Measurements from ENCODE around the gene EIF3M.

Gene EIF3M

DNA sequence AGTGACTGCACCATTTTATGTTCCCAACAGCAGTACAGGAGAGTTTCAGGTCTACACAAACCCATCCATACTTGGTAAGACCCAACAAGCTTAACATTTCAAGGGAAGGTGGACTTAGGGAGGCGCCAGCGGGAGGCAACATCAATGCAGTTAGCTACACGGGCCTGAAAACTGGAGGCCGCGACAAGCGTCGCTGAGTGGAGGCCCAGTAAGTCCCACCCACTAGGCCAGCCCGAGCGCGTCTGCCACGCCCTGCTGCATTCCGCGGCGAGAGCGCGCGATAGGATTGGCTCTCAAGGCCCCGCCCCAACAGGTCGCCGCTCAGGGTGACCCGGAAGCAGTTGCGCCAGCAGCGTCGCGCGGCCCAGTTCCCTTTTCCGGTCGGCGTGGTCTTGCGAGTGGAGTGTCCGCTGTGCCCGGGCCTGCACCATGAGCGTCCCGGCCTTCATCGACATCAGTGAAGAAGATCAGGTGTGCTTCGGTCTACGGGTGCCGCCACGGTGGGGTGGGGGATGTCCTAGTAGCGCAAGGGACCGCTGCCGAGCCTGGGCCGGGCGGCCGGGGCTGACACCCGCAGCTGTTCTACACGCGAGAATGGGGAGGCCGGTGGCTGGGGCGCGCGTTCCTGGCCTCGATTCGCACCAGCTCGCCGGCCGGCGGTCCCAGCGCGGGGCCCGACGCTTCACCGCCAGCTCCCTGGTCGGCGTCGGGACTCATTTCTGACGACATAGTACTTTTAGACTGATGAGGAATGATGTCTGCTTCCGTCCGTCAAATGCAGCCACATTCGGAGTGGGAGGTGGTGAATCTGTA is at the start of gene EIF3M:
Gene EIF3M (plus strand): TSS at position 373 of the 813 bp plus-strand sequence. CDS start 57 bp downstream, at position 430.
- DNase-seq = peak; percentile 89 to 94

DNA sequence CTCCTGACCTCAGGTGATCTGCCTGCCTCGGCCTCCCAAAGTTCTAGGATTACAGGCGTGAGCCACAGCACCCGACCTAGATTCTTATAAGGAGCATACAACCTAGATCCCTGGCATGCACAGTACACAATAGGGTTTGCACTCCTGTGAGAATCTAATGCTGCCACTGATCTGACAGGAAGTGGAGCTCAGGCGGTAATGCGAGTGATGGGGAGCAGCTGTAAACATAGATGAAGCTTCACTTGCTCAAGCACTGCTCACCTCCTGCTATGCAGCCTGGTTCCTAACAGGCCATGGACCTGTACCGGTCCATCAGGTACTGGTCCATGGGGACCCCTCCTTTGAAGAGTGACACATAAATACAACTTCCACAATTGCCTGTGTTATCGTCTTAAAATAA is 44.8 kb upstream of the EIF3M start:
- DNase-seq = no peak

GRCh38 chr11:32549611-32550187 is 33.9 kb upstream of the EIF3M start:
- DNase-seq = no peak

- no peak for DNase-seq
These were observed 33.4 kb upstream of the EIF3M start for GRCh38 chr11:32550207-32550606.

GRCh38 chr11:32555091-32555490 is 28.5 kb upstream of the EIF3M start:
- no peak for DNase-seq

DNA sequence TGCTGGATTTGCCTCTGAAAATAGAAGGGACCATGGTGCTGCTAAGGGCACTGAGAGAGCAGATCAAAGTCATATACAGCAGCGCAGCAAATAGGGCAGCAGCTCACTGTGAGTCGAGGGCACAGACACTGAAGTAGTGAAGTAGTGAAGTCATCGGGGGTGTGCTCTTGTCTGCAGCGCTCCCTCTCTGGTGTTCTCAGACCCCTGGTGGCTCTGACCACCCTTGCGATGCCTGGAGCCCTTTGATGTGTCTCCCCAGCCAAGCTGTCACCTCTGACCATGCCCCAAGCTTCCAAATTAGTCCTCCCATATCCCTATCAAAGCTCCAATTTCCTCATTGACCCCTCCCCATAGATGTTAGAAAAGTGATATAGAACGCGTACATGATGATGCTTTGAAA is 27.7 kb upstream of the EIF3M start:
- no peak for DNase-seq

DNA sequence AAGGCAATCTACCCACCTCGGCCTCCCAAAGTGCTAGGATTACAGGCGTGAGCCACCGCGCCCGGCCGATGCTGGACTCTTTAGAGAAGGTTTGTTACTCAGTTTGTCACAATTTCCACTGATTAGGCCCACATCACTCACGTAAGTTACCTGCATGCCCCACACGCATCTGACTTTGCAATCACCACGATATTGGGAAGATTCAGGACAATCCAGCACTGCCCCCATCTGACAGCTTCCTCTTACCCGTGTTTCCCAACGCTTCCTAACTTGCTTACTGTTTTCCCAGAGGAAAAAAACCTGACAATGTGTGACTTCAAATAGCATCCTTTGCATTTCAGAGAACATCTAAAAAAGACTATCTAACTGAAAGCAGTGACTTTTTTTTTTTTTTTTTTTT is 21.8 kb upstream of the EIF3M start:
- no peak for DNase-seq

DNA sequence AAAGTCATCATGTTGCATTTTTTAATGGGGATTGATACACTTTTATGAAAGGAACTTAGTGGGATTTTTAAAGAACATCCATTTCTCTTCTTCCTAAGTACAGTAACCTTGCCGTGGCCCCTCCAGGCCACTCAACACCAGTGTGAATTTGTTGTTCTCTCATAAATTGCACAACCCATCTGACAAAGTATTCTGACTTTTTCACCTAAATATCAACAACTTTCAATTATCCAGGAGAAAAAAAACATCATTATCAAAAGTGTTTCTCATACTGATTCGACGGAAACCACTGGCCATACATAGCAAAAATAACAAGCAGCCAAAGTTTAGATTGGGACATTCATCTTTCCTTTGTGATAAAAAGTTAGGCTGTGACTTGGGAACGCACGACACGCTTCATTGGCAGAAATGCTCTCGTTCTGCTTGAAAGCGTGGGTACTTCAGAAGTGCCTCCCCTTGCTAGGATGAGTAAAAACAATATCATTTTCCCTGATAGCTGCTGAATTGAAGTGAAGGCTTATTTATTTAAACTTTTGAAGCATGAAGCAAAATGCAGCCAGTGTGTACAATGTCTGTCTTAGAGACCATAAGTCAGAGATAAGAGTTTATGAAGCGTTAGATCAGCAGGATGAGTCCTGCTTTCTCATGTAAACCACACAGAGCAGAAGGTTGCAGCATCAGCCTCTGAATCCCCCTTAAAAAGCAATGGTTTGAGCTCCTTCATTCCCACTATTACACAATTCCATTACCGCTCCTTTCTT is 20.6 kb upstream of the EIF3M start:
- DNase-seq = no peak

DNA sequence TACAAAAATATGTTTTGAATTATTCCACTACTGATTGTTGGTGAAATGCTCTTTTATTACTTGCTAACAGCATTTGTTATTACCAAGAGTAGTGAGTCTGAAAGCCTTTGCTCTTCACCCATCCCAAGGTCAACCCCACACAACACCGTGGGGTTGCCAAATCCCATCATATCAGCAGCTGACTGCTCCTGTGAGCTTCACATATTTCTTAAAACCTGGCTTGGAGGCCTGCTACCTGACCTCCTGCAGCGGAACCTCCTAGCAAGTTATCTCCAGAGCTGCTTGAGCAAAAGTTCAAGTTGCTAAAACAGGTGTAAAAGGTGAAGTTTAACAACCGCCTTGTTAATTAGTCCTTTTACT is 20.1 kb upstream of the EIF3M start:
- DNase-seq = no peak

DNA sequence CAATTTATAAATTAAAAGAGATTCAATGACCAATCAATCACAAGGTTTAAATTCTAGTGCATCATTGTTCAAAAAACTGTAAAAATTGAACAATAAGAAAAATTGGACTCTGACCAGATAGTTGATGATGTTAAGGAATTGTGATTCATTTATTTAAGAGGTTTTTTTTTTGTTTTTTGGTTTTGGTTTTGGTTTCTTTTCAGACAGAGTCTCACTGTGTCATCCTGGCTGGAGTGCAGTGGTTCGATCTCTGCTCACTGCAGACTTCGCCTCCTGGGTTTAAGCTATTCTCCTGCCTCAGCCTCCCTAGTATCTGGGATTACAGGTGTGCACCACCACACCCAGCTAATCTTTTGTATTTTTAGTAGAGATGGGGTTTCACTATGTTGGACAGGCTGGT is 17.1 kb upstream of the EIF3M start:
- no peak for DNase-seq

- no peak for DNase-seq
These were observed 16.5 kb upstream of the EIF3M start for GRCh38 chr11:32567154-32567553.

- no peak for DNase-seq
These were observed 14.2 kb upstream of the EIF3M start for GRCh38 chr11:32569313-32569881.

DNA sequence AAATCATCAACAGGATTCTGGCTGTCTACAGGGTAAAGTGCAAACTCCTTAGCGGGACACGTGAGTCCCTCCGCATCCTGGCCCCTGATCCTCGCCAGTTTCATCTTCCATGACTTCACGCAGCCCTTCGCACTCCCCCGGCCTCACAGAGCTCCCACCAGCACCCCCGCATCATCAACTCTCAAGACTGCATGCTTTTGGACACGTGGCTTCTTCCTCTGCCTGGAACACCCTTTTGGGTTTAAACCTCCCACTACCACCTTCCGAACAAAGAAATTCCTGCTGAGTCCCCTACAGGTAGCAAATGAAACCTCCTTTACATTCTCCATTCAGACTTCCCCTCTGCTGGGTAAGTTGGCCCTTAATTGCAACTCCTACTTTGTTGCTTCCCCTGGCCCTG is 12.6 kb upstream of the EIF3M start:
- DNase-seq = no peak

DNA sequence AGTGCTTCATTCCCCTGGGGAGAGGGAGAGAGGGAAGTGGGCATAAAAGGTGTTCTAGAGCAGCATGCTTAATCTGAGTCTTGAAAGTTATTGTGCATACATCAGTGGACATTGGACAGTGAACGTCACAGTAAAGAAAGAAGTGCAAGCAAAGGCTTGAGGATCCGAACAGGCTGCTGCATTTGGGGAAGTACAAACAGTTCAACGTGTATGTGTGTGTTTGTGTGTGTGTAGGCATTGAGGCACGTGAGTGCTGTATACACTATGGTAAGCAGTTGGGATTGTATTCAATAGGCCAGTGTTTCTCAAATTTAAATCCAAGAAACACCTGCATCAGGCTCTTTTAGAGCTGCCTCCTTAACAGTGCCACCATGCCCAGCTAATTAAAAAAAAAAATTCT is 10.4 kb upstream of the EIF3M start:
- DNase-seq = no peak

- no peak for DNase-seq
These were observed 9.2 kb upstream of the EIF3M start for GRCh38 chr11:32574421-32574820.

- DNase-seq = no peak
These were observed 8.6 kb upstream of the EIF3M start for GRCh38 chr11:32575070-32575469.

DNA sequence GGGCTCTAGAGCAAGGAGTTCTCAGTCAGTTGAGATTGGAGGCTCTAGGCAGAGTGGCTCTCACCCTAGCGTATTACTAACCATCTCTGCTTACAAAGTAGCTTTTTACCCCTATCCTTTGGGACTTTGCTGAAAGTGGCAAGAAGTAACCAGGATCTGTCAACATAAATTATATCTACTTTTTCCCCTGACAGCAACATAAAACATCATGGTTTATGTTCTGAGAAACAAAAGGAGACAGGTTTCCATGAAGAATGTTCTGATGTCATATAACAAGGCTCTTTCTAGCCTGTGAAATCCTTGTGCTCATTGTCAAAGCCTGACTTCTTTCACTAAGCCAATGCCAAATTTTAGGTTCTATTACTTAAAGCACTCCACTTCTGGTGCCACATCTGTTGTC is 7.2 kb upstream of the EIF3M start:
- no peak for DNase-seq

GRCh38 chr11:32580967-32581366 is 2.7 kb upstream of the EIF3M start:
- no peak for DNase-seq

DNA sequence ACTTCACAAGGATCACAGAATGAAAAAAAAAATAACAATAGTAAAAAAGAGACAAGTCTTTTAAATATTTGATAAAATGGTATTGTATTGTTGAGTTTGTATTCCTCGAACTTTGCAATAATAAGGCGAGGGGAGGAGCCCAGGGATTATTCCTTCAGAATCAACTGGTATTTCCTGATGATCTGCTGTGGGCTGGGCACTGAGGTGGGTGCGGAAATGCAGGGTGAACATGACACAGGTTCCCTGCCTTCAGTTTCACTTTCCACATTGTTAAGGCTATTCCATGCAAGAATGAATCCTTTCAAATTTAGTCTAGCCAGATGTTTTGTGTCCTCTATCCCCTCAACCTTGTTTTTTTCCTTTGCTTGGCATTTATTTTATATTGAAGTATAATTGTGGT is 2.1 kb upstream of the EIF3M start:
- no peak for DNase-seq

- DNase-seq = no peak
These were observed 1.3 kb downstream of the EIF3M start for GRCh38 chr11:32584921-32585320.

DNA sequence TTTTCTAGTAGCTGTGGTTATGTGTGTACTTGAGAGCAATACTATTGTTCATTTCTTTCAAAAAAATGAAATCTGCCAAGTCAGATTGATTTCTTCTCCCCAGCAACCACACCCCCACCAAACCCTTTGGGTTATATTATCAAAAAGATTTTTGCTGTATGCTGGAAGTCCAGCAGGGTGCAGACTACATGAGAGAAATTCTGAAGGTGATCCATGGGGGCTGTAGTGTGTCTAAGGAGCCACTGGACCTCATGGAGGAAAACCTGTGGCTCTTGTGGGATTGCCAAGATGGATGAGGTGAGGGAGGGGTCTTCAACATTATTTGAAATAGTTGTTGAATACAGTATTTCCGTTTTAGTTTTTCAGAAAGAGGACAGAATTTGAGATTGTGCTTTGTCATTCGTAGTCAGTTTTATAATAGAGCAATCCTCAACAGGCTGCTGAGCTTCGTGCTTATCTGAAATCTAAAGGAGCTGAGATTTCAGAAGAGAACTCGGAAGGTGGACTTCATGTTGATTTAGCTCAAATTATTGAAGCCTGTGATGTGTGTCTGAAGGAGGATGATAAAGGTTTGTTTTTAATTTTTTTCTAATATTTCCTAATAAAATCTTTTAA is 3.1 kb downstream of the EIF3M start:
- no peak for DNase-seq

DNA sequence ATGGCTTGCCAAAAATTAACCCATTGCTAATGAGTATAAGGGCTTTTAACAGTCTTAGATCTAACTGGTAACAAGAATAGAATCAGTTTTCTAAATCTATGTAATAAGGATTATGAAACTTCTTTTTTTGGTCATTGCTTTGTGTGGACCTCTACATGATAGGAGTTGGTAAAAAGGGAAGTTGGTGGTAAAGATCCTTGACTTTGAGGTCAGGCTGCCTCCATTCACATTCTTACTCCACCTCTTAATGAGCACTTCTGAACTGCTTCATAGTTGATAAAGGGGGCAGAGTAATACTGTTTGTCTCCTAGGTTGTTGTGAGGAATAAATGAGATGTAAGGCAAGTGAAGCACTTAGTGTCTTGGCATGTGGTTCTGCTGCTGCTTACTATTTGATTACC is 10.6 kb downstream of the EIF3M start:
- no peak for DNase-seq

DNA sequence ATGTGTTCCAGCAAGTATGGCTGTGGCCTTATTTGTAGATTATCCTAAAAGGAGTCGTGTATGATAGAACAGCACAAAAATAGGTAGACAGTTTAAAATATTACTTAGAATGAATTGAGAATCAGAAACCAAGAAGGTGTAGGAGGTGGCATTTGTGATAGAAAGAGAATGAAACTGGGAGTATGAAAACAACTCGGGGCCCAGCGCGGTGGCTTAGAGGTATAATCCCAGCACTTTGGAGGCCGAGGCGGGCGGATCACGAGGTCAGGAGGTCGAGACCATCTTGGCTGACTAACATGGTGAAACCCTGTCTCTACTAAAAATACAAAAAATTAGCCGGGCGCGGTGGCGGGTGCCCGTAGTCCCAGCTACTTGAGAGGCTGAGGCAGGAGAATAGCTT is 12.5 kb downstream of the EIF3M start:
- peak; percentile 22 to 30 for DNase-seq
